Hepatocyte (in vitro differentiated cells): ENCODE measurements around the gene PIK3AP1.

Source experiments
- CTCF ChIP-seq: fragments of 200-600 bp; sonication (generic); IDR thresholded peaks from 2 replicates; pipeline ENCODE4 v1.5.1; 2016; ENCODE audit warnings: antibody characterized with exemption, mild to moderate bottlenecking; ENCODE audit not compliant: poor library complexity
- EZH2phosphoT487 ChIP-seq: fragments of 200-600 bp; sonication (generic); IDR thresholded peaks from one replicate; pipeline ENCODE4 v1.6.1; 2018; ENCODE audit warnings: antibody characterized with exemption, mild to moderate bottlenecking, low read depth, moderate library complexity; ENCODE audit not compliant: unreplicated experiment, severe bottlenecking

- no peak for TF ChIP-seq CTCF
- no peak for TF ChIP-seq EZH2phosphoT487
Observed at GRCh38 chr10:96745950-96746349, 25.6 kb upstream of the PIK3AP1 start.
